ENCODE measurements around the gene TRIM3.

- TF ChIP-seq CTCF (IDR thresholded peaks at IDR 0.05) (no peak), POLR2A (IDR thresholded peaks at IDR 0.05) (no peak)
Observed at GRCh38 chr11:6442441-6442840, 31.3 kb downstream of the TRIM3 start.
